K562 (cell line): ENCODE measurements around the gene TDRD12. TPM values are rescaled to one million over a fixed set of nuclear protein-coding genes. Genes with fewer than 3 reads are reported as not detected.

Source experiments
- CBFA2T3 ChIP-seq: fragments of 450-650 bp; IDR thresholded peaks from 2 replicates; pipeline ENCODE4 v1.6.1; 2017
- CC2D1A ChIP-seq: fragments of 450-650 bp; IDR thresholded peaks from 2 replicates; pipeline ENCODE4 v1.6.1; 2017; ENCODE audit warnings: mild to moderate bottlenecking
- FOSL1 ChIP-seq: fragments of 200-800 bp; sonication (Bioruptor generic); conservative IDR thresholded peaks from 2 replicates; pipeline ENCODE4 v1.6.1; 2016; ENCODE audit warnings: missing genetic modification characterization, missing compliant biosample characterization
- JUN ChIP-seq, 2 experiments: sonication (generic) in 1 of 2; formaldehyde crosslinking in 1 of 2; IDR thresholded peaks; 2 replicates each; pipeline versions ENCODE4 v1.6.1 to v1.8.0; 2012 to 2022; ENCODE audit warnings: borderline replicate concordance in 2 of 2, mild to moderate bottlenecking in 2 of 2, improper control_type of control experiment in 1 of 2, low read depth in 1 of 2, low read length in 1 of 2, missing genetic modification reagents in 1 of 2
- MECOM ChIP-seq: fragments of 250-450 bp; sonication (Bioruptor Pico); IDR thresholded peaks from 2 replicates; pipeline ENCODE4 v1.8.0; 2022; ENCODE audit warnings: inconsistent platforms
- MTA1 ChIP-seq: fragments of 450-650 bp; IDR thresholded peaks from 2 replicates; pipeline ENCODE4 v1.6.1; 2017; ENCODE audit warnings: borderline replicate concordance
- NFRKB ChIP-seq: fragments of 450-650 bp; IDR thresholded peaks from 2 replicates; pipeline ENCODE4 v1.6.1; 2016; ENCODE audit warnings: low read depth
- NR4A1 ChIP-seq, 2 experiments: fragments of 250-450 bp in 1 of 2; fragments of 450-650 bp in 1 of 2; sonication (Bioruptor Pico) in 1 of 2; IDR thresholded peaks; 2 replicates each; pipeline versions ENCODE4 v1.4.0 to v1.6.1; 2016 to 2020; ENCODE audit warnings: mild to moderate bottlenecking in 2 of 2, missing compliant biosample characterization in 1 of 2, missing genetic modification characterization in 1 of 2, moderate library complexity in 1 of 2
- NRF1 ChIP-seq, 2 experiments: fragments of 450-650 bp; IDR thresholded peaks in 1 of 2; conservative IDR thresholded peaks in 1 of 2; 2 replicates each; pipeline ENCODE4 v1.6.1; 2014; ENCODE audit warnings: mild to moderate bottlenecking in 2 of 2
- PHB2 ChIP-seq: fragments of 450-650 bp; IDR thresholded peaks from 2 replicates; pipeline ENCODE4 v1.6.1; 2017; ENCODE audit warnings: low read depth
- POLR2A ChIP-seq: fragments of 450-650 bp; conservative IDR thresholded peaks from 2 replicates; pipeline ENCODE4 v1.6.1; 2016
- PRPF4 ChIP-seq: fragments of 200-400 bp; formaldehyde crosslinking; IDR thresholded peaks from one replicate; pipeline ENCODE4 v1.6.1; 2017; ENCODE audit warnings: low read length, low read depth, mild to moderate bottlenecking; ENCODE audit not compliant: insufficient read depth, poor library complexity, severe bottlenecking
- SMARCE1 ChIP-seq: fragments of 450-650 bp; IDR thresholded peaks from 2 replicates; pipeline ENCODE4 v1.7.1; 2016; ENCODE audit warnings: mild to moderate bottlenecking
- SMC3 ChIP-seq: conservative IDR thresholded peaks from 2 replicates; pipeline ENCODE4 v1.6.1; 2011; ENCODE audit warnings: low read depth, low read length, improper control_type of control experiment; ENCODE audit not compliant: insufficient read depth
- SP1 ChIP-seq: sonication (generic); formaldehyde crosslinking; IDR thresholded peaks from 2 replicates; pipeline ENCODE4 v1.8.1; 2022; ENCODE audit warnings: mild to moderate bottlenecking, missing genetic modification reagents
- ZC3H11A ChIP-seq: IDR thresholded peaks from 2 replicates; pipeline ENCODE4 v1.6.1; 2012; ENCODE audit warnings: low read depth, low read length, improper control_type of control experiment
- ZEB2 ChIP-seq: fragments of 450-650 bp; IDR thresholded peaks from 2 replicates; pipeline ENCODE4 v1.6.1; 2016
- ZNF408 ChIP-seq: fragments of 250-450 bp; sonication (Bioruptor Pico); IDR thresholded peaks from 2 replicates; pipeline ENCODE4 v1.4.0; 2020; ENCODE audit warnings: low read depth, mild to moderate bottlenecking, moderate library complexity
- ZNF668 ChIP-seq: fragments of 250-450 bp; sonication (Bioruptor Pico); IDR thresholded peaks from 2 replicates; pipeline ENCODE4 v1.8.0; 2022; ENCODE audit warnings: mild to moderate bottlenecking, inconsistent platforms
- polyA plus RNA-seq, 8 experiments: library from polyadenylated mRNA; depleted of rRNA in 4 of 8; stranded (reverse) in 5 of 8; unstranded in 3 of 8; fragments of >200 nt; fragmentation: Nextera tagmentation in 2 of 8; fragmentation: Illumina TruSeq in 1 of 8; extraction: Ambion mirVana in 2 of 8; extraction: Trizol in 1 of 8; gene quantifications; 2 replicates each; pipeline versions ENCODE4 v1.2.1 to v1.2.3, GENCODE V29; 2011 to 2014; ENCODE audit warnings: inconsistent platforms in 1 of 8, missing spikeins in 1 of 8
- total RNA-seq, 7 experiments: library from RNA; depleted of rRNA in 6 of 7; stranded (reverse); fragments of >200 nt in 6 of 7; fragmentation: Illumina TruSeq in 2 of 7; extraction: Trizol in 2 of 7; gene quantifications; 2 replicates each; pipeline versions ENCODE4 v1.2.1 to v1.2.3, GENCODE V29; 2011 to 2021; ENCODE audit warnings: low replicate concordance in 1 of 7
- TF ChIP-seq, protein P1 (sequence below): sonication (generic); formaldehyde crosslinking; IDR thresholded peaks from 2 replicates; pipeline ENCODE4 v1.9.0; 2022; ENCODE audit warnings: mild to moderate bottlenecking, missing genetic modification reagents
- TF ChIP-seq, protein P2 (sequence below): sonication (generic); formaldehyde crosslinking; IDR thresholded peaks from 2 replicates; pipeline ENCODE4 v1.5.0; 2020; ENCODE audit warnings: missing genetic modification reagents
- TF ChIP-seq, protein P3 (sequence below), 2 experiments: fragments of 450-650 bp in 1 of 2; sonication (generic) in 1 of 2; formaldehyde crosslinking; conservative IDR thresholded peaks; 2 replicates each; pipeline versions ENCODE4 v1.4.0 to v1.8.1; 2020 to 2022; ENCODE audit warnings: mild to moderate bottlenecking in 1 of 2, missing genetic modification reagents in 1 of 2
- TF ChIP-seq, protein P4 (sequence below), 2 experiments: fragments of 450-650 bp; conservative IDR thresholded peaks; 2 replicates each; pipeline ENCODE4 v1.6.1; 2017; ENCODE audit warnings: mild to moderate bottlenecking in 2 of 2, moderate library complexity in 2 of 2
- TF ChIP-seq, protein P5 (sequence below): fragments of 450-650 bp; IDR thresholded peaks from 2 replicates; pipeline ENCODE4 v1.6.1; 2016

The TDRD12 gene
- total and polyA plus RNA-seq, 9 of the 15 experiments (the other 6 are each of a cell fraction or from before 2014, with no cell fraction given): 0.03 TPM; not detected in 8

DNA sequence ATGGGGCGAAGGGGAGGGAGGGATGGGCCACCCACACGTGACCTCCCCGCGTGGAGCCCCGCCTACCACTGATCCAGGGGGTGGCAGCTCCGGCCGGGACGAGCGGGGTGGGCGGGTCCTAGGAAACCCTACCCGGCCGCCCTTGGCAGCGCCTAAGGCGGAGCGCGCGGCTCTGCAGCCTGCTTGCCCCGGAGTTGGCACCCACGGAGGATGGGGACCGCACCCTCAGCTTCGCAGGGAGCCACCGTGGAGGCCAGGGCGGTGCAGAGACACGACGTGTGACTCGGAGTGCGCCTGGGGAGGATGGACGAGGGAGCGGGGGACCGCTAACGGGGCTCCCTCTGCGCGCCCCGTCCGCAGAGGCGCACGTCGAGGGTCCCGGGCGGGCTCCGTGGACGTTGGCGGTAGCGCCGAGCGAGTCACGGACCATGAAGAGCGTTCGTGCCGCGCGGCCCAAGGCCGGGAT lies 43.8 kb upstream of the TDRD12 start, which contains the start of gene RGS9BP (continued):
- TF ChIP-seq NR4A1 (CRISPR knock-in tag; IDR thresholded peaks at IDR 0.05) (no peak), NR4A1 (tag; IDR thresholded peaks at IDR 0.05) (no peak), ZNF668 (CRISPR knock-in tag) (no peak), FOSL1 (tag) (no peak), NRF1 (conservative IDR thresholded peaks at IDR 0.05 in 1 of 2, IDR thresholded peaks at IDR 0.05 in 1 of 2) (no peak), ZC3H11A (no peak), POLR2A (no peak), ZNF408 (no peak), SMARCE1 (0 out of 2 replicates have a peak, but pooled peaks have one; percentile 7), SP1 (CRISPR knock-in tag) (no peak), PHB2 (no peak), MTA1 (no peak), NFRKB (no peak), JUN (IDR thresholded peaks at IDR 0.05; ENCODE audit: borderline replicate concordance, low read depth, low read length) (no peak), JUN (CRISPR knock-in tag; IDR thresholded peaks at IDR 0.05; ENCODE audit: borderline replicate concordance) (no peak), SMC3 (no peak), ZEB2 (no peak), PRPF4 (peak; percentile 48), CBFA2T3 (no peak), MECOM (CRISPR knock-in tag) (no peak), CC2D1A (0 out of 2 replicates have a peak, but pooled peaks have one; percentile 13)
- TF ChIP-seq, protein P1, sequence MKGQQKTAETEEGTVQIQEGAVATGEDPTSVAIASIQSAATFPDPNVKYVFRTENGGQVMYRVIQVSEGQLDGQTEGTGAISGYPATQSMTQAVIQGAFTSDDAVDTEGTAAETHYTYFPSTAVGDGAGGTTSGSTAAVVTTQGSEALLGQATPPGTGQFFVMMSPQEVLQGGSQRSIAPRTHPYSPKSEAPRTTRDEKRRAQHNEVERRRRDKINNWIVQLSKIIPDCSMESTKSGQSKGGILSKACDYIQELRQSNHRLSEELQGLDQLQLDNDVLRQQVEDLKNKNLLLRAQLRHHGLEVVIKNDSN (CRISPR knock-in tag): peak; percentile 93
- TF ChIP-seq, protein P2, sequence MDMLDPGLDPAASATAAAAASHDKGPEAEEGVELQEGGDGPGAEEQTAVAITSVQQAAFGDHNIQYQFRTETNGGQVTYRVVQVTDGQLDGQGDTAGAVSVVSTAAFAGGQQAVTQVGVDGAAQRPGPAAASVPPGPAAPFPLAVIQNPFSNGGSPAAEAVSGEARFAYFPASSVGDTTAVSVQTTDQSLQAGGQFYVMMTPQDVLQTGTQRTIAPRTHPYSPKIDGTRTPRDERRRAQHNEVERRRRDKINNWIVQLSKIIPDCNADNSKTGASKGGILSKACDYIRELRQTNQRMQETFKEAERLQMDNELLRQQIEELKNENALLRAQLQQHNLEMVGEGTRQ: peak; percentile 91
- TF ChIP-seq, protein P3, sequence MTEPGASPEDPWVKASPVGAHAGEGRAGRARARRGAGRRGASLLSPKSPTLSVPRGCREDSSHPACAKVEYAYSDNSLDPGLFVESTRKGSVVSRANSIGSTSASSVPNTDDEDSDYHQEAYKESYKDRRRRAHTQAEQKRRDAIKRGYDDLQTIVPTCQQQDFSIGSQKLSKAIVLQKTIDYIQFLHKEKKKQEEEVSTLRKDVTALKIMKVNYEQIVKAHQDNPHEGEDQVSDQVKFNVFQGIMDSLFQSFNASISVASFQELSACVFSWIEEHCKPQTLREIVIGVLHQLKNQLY (CRISPR knock-in tag; conservative IDR thresholded peaks at IDR 0.05): no peak
- TF ChIP-seq, protein P4, sequence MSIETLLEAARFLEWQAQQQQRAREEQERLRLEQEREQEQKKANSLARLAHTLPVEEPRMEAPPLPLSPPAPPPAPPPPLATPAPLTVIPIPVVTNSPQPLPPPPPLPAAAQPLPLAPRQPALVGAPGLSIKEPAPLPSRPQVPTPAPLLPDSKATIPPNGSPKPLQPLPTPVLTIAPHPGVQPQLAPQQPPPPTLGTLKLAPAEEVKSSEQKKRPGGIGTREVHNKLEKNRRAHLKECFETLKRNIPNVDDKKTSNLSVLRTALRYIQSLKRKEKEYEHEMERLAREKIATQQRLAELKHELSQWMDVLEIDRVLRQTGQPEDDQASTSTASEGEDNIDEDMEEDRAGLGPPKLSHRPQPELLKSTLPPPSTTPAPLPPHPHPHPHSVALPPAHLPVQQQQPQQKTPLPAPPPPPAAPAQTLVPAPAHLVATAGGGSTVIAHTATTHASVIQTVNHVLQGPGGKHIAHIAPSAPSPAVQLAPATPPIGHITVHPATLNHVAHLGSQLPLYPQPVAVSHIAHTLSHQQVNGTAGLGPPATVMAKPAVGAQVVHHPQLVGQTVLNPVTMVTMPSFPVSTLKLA (conservative IDR thresholded peaks at IDR 0.05): no peak
- TF ChIP-seq, protein P5, sequence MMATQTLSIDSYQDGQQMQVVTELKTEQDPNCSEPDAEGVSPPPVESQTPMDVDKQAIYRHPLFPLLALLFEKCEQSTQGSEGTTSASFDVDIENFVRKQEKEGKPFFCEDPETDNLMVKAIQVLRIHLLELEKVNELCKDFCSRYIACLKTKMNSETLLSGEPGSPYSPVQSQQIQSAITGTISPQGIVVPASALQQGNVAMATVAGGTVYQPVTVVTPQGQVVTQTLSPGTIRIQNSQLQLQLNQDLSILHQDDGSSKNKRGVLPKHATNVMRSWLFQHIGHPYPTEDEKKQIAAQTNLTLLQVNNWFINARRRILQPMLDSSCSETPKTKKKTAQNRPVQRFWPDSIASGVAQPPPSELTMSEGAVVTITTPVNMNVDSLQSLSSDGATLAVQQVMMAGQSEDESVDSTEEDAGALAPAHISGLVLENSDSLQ: no peak
